ENCODE data around the gene MBNL1. TPM values are rescaled to one million over a fixed set of nuclear protein-coding genes. Genes with fewer than 3 reads are reported as not detected.

The MBNL1 gene
- total RNA-seq, 1 donor from 2014 or later, result 69.4 TPM

DNA sequence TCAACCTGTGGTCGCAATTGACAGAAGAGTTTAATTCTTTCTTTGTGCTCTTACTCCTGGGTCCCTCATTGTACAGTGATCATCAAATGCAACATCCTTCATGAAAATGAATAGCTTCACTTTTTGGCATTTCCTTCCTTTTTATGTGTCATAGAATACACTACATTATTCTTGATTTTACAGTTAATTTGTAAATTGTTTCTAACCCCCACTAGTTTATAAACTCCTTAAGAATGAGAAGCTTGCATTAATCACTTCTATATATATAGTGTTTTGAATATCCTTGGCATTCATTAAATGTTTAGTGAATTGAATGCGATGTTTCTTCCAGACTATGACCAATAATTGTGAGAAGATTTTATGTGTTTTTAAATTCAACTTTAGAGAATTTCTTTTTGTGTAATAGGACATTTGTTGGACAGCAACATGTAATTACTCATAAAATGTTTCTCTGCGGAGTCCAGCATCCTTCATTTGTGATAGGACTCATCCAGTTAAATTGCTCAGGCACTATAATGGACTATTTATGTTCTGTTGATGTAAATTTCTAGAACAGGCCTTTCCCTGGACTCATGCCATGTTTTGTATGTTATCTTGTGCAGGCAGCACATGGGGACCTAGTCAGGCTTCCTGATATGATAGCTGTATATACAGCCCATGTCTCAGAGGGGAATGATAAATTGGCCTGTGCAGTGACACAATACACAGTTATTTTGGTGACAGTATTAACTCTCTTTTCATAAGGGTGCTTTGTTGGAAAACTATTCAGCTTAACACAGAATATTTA lies 51.3 kb downstream of the MBNL1 start:
- no peak overlapping the region for H3K27ac Mint-ChIP-seq
- no peaks in the 10 kb centered on the region for H3K9me3 Mint-ChIP-seq
- peaks cover 41% of the 10 kb centered on the region for H3K4me1 Mint-ChIP-seq (ENCODE audit: unreplicated experiment)
- DNase-seq (ENCODE audit: extremely low spot score, unreplicated experiment), result no peak
- H3K36me3 Mint-ChIP-seq, result peaks cover 10% of the 10 kb centered on the region
- TF ChIP-seq, protein P1, sequence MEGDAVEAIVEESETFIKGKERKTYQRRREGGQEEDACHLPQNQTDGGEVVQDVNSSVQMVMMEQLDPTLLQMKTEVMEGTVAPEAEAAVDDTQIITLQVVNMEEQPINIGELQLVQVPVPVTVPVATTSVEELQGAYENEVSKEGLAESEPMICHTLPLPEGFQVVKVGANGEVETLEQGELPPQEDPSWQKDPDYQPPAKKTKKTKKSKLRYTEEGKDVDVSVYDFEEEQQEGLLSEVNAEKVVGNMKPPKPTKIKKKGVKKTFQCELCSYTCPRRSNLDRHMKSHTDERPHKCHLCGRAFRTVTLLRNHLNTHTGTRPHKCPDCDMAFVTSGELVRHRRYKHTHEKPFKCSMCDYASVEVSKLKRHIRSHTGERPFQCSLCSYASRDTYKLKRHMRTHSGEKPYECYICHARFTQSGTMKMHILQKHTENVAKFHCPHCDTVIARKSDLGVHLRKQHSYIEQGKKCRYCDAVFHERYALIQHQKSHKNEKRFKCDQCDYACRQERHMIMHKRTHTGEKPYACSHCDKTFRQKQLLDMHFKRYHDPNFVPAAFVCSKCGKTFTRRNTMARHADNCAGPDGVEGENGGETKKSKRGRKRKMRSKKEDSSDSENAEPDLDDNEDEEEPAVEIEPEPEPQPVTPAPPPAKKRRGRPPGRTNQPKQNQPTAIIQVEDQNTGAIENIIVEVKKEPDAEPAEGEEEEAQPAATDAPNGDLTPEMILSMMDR (conservative IDR thresholded peaks at IDR 0.05), result no peak
- H3K27me3 Mint-ChIP-seq, result no peaks in the 10 kb centered on the region
- H3K4me3 Mint-ChIP-seq, result no peak overlapping the region

GRCh38 chr3:152321200-152321954 lies 52.6 kb downstream of the MBNL1 start:
- H3K4me1 Mint-ChIP-seq (ENCODE audit: unreplicated experiment), result peaks cover 38% of the 10 kb centered on the region
- no peak for DNase-seq (ENCODE audit: extremely low spot score, unreplicated experiment)
- no peaks in the 10 kb centered on the region for H3K27me3 Mint-ChIP-seq
- H3K9me3 Mint-ChIP-seq, result no peaks in the 10 kb centered on the region
- no peak overlapping the region for H3K27ac Mint-ChIP-seq
- H3K4me3 Mint-ChIP-seq, result no peak overlapping the region
- H3K36me3 Mint-ChIP-seq, result peaks cover 9% of the 10 kb centered on the region
- TF ChIP-seq, protein P1 (conservative IDR thresholded peaks at IDR 0.05), result no peak

GRCh38 chr3:152321955-152322377 lies 53.2 kb downstream of the MBNL1 start:
- DNase-seq (ENCODE audit: extremely low spot score, unreplicated experiment), result no peak
- H3K9me3 Mint-ChIP-seq, result no peaks in the 10 kb centered on the region
- no peaks in the 10 kb centered on the region for H3K27me3 Mint-ChIP-seq
- TF ChIP-seq, protein P1 (conservative IDR thresholded peaks at IDR 0.05), result no peak
- H3K36me3 Mint-ChIP-seq, result peaks cover 9% of the 10 kb centered on the region
- peaks cover 36% of the 10 kb centered on the region for H3K4me1 Mint-ChIP-seq (ENCODE audit: unreplicated experiment)
- no peak overlapping the region for H3K4me3 Mint-ChIP-seq
- H3K27ac Mint-ChIP-seq, result no peak overlapping the region

GRCh38 chr3:152322756-152323155 lies 54.0 kb downstream of the MBNL1 start:
- peaks cover 9% of the 10 kb centered on the region for H3K36me3 Mint-ChIP-seq
- peaks cover 32% of the 10 kb centered on the region for H3K4me1 Mint-ChIP-seq (ENCODE audit: unreplicated experiment)
- TF ChIP-seq, protein P1 (conservative IDR thresholded peaks at IDR 0.05), result no peak
- no peak overlapping the region for H3K4me3 Mint-ChIP-seq
- no peak overlapping the region for H3K27ac Mint-ChIP-seq
- H3K27me3 Mint-ChIP-seq, result no peaks in the 10 kb centered on the region
- no peaks in the 10 kb centered on the region for H3K9me3 Mint-ChIP-seq
- no peak for DNase-seq (ENCODE audit: extremely low spot score, unreplicated experiment)

- Mint-ChIP-seq H3K9me3 (no peaks in the 10 kb centered on the region), H3K27ac (no peak overlapping the region), H3K4me1 (ENCODE audit: unreplicated experiment) (peaks cover 27% of the 10 kb centered on the region), H3K4me3 (no peak overlapping the region), H3K27me3 (no peaks in the 10 kb centered on the region), H3K36me3 (peaks cover 12% of the 10 kb centered on the region)
- TF ChIP-seq, protein P1 (conservative IDR thresholded peaks at IDR 0.05), result no peak
- no peak for DNase-seq (ENCODE audit: extremely low spot score, unreplicated experiment)
Measured at GRCh38 chr3:152323834-152324233, 55.1 kb downstream of the MBNL1 start.

Measured in type B pancreatic cell (in vitro differentiated cells).